HK-2 (cell line): ENCODE data around the gene FRMPD1.

ENCODE experiments used
- DNase-seq: peaks from one replicate; pipeline ENCODE4 v3.0.0-alpha.2; 2018; ENCODE audit not compliant: unreplicated experiment

The FRMPD1 gene

DNA sequence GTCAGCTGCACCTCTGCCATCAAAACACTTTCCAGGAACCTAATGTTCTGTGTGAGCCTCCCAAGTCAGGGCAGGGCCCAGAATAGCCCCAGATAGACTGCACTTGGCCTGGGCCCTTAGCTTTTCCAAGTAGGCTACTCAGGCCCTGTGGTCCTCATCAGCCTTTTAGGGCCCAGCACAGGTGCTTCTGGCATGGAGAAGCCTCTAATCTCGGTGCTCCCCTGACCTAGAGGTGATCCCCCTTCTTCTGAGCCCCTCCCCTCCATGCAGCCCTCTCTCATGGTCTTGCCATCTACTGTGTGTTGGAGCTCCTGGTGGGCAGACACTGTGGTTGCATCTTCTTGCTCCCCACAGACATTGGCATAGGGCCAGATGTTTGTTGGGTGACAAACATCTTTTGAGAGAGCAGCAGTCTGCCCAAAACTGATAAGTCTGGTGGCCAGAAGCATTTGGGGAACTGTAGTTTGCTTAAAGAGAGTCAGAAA, 28.1 kb downstream of the FRMPD1 start:
- DNase-seq, result no peak

DNA sequence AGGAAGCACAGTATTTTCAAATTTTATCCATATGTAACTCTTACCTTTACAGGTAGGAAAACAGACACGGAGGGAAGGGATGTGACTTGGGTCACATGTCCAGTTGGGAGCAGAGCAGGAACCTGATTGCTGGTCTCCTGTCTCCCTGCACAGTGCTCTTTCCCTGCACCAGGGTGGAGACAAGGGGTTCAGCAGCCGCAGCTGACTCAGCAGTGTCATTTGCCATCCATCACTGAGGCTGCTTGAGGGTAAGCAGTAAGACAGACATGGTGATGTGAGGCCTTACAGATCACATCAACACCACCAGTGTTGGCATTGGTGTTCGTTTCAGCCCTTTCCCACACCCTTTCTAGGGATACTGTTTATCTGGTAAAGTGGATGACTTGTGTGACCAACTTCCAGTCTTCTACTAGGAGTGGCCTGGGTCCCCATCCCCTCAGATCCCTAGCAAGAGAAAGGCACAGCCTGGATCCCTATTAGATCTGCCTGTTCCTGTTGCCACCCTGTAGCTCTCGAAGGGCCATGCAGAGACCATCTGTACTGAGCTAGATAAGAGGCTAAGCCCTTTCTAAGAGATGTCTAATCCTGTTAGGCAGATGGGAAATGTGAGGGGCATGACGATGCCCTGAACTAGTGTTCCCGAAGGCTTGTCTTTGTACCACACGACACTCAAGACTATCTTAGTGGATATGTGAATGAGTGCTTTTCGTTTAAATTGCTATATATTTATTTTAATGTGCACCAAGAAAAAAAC, 29.1 kb downstream of the FRMPD1 start:
- no peak for DNase-seq

DNA sequence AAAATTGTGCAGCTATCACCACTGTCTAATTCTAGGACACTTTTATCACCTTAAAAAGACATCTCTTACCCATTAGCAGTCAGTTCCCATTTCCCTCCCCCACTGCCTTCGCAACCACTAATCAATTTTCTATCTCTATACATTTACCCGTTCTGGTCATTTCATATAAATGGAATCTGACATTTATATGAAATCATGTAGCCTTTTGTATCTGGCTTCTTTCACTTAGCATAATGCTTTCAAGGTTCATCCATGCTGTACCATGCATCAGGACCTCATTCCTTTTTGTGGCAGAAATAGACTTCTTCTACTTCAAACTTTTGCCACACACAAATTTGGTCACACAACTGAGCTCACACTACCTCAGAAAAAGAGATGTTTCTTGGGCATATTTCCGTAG, 32.2 kb downstream of the FRMPD1 start:
- DNase-seq, result no peak

DNA sequence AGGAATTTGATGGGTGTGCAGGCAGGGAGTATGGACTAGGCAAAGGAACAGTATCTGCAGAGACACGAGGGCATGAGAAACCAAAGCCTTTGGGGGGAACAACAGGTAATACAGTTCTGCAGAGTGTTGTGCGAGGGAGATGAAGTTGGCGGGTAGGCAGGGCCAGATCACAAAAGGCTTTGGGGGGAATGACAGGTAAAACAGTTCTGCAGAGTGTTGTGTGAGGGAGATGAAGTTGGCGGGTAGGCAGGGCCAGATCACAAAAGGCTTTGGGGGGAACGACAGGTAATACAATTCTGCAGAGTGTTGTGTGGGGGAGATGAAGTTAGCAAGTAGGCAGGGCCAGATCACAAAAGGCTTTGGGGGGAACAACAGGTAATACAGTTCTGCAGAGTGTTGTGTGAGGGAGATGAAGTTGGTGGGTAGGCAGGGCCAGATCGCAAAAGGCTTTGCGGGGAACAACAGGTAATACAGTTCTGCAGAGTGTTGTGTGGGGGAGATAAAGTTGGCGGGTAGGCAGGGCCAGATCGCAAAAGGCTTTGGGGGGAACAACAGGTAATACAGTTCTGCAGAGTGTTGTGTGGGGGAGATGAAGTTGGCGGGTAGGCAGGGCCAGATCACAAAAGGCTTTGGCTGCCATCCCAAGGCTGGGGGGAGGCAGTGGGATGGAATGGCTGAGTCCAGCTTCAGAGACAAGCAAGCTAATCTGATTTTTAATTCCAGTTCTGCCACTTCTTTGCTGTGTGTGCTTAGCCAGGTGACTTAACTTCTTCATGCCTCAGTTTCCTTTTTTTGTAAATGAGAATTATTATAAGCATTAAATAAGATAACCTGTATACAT, 33.0 kb downstream of the FRMPD1 start:
- DNase-seq, result no peak

- no peak for DNase-seq
These were observed 42.0 kb downstream of the FRMPD1 start for GRCh38 chr9:37692622-37693221.

DNA sequence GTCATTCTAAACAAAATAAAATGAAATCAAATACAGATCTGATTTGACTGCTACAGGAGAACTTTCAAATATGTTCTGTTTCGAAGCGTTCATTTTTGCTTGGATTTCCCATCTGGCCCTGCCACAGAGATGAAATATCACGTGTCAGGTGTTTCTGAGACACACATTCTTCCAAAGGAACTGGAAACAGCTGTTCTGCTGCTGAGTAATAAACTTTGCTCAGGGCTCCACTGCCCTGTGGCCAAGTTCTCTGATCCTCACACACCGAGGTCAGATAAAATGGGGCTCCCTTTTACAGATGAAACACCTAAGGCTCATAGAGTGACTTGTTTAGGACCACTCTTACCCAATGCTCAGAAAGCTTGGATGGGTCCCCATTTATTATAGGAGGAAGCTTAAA, 42.5 kb downstream of the FRMPD1 start:
- DNase-seq, result no peak

DNA sequence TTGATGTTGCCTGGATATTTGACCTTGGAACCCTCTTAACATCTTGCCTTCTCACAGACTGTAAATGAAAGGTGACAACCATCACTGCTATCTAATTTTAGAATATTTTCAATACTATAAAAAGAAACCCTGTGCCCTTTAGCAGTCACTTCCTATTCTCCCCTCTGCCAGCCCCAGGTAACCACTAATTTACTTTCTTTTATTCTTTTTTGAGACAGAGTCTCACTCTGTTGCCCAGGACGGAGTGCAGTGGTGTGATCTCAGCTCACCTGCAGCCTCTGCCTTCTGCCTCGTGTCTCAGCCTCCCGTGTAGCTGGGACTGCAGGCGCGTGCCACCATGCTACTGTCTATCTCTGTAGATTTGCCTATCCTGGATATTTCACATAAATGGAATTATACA, 43.6 kb downstream of the FRMPD1 start:
- no peak for DNase-seq

DNA sequence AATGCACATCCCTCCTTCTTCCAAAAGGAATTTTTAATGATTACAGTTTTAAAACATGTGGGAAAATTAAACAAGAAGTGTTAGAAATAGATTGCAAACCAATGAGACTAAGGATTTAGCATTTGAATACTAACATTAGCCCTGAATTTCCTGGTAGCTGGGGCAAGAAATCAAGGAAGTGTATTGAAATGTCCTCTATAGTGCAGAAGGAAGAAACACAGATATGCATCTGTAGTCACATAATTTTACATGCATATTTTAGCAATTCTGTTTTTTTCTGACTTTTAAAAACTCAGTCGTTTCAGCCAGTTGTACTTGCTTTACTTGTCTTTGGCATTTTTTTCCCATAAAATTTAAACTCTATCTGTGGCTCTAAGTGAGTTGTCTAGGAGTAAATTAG, 45.8 kb downstream of the FRMPD1 start:
- no peak for DNase-seq

DNA sequence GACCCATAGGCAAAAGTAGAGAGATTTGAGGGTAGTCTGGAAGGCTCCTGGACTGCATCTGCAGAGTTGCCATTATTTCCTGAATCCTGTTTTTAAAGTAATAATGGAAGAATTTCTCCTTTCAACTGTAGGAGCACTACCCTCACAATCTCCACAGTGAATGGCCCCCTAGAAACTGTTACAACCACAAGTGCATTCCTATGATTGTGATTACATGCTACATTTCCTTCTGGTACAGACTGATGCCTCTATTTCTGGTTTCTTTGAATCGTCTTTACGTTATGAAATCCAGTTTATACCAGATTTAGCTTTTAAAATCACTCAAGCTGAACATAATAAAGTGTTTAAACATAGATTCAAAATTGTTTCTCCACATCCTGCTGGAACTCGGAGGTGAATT, 49.4 kb downstream of the FRMPD1 start:
- DNase-seq, result no peak

- no peak for DNase-seq
These were observed 50.1 kb downstream of the FRMPD1 start for GRCh38 chr9:37700900-37701299.

GRCh38 chr9:37705787-37706186, 55.0 kb downstream of the FRMPD1 start:
- DNase-seq, result no peak

- no peak for DNase-seq
These were observed 55.5 kb downstream of the FRMPD1 start for GRCh38 chr9:37706290-37706689.

GRCh38 chr9:37707748-37708147, 57.0 kb downstream of the FRMPD1 start:
- no peak for DNase-seq

DNA sequence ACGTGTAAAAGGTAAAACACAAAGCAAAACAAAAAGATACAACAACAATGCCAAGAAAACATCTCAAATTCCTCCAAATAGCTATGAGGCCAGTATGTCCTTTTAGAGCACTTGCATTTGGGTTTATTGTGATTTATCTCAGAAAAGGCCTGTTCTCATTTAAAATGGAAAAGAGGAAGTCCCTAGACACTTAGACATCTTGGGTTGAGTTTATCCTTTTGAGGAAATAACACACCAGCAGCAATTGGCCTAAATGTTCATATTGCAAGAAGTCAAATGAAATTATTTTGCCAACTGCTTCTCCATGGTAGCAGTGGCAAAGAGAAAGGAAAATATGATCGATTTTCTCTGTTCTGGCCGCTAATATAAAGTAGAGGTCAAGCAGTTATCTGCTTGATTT, 59.3 kb downstream of the FRMPD1 start:
- DNase-seq, result no peak

GRCh38 chr9:37715260-37715659, 64.5 kb downstream of the FRMPD1 start:
- DNase-seq, result no peak

DNA sequence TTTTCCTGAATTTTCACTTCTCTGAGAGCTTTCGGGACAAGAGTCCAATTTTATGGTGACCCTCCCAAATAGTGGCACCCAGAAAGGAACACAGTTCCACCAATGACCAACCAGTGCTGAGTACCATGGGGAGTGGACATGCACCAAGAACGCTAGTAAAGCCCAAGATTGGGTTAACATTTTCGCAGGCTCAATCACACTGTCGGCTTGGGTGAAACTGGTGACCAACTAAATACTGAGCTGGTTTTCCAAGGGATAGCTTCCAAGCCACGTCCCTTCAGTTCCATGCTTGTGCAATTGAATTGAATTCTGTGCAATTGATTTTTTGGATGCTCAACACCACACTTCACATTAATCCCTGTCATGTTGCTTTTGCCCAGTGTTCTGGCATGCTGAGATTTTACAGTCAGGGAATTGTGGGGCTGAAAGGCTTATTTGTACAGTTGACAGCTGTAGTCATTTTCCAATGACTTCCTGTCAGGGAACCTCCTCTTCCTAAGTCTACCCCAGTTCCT, 65.3 kb downstream of the FRMPD1 start:
- DNase-seq, result no peak

DNA sequence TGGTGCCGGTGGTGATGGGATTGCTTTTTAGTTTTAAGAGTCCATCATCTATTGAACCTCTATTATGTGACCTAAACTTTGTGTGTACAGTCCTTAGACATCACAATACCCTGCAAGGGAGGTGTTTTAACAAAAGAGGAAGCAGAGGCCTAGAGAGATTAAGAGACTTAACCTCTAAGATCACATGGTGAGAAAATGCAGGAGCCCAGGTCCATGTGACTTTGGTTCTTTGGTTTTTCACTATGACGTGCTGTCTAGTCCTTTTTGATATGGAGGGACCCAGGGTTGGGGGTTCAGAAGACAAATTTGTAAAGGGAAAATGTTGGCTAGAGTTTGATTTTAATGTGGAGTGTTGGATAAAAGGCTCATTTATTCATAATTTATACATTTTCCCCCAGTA, 68.8 kb downstream of the FRMPD1 start:
- no peak for DNase-seq

GRCh38 chr9:37727013-37727412, 76.3 kb downstream of the FRMPD1 start:
- DNase-seq, result no peak

GRCh38 chr9:37729499-37729898, 78.7 kb downstream of the FRMPD1 start:
- no peak for DNase-seq

DNA sequence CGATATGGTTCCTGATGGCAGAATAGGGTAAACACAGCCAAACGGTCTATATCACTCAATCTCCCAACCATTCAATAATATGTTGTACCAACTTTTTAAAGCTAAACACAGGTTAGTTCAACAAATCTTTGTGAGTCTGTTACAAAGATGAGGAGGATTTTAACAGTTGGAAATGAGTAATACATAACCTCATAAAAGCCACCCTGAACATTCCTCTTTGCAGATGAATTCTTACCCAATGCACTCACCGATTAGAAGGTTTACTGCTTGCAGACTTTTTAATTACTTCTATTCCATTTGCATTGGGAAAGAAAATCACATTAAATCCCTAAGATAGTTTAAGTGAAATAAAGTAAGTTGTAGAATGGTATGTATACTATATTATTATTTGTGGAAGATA, 79.5 kb downstream of the FRMPD1 start:
- no peak for DNase-seq

DNA sequence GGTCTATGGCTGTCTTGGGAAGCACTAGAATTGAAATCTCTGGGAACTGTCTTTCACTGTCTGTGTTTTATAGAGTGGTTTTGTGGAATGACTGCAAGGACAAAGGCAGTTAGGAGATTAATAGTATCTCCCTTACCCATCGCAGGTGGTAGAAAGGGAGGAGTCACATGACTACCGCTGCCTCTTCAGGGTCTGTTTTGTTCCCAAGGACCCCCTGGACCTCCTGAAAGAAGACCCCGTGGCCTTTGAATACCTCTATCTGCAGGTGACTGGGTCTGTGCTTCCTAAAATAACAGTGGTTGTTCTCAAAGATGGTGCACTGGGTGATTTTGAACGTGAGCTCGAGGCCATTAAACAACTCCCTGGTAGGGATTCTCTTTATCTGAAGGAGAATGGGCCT, 80.1 kb downstream of the FRMPD1 start:
- DNase-seq, result no peak

DNA sequence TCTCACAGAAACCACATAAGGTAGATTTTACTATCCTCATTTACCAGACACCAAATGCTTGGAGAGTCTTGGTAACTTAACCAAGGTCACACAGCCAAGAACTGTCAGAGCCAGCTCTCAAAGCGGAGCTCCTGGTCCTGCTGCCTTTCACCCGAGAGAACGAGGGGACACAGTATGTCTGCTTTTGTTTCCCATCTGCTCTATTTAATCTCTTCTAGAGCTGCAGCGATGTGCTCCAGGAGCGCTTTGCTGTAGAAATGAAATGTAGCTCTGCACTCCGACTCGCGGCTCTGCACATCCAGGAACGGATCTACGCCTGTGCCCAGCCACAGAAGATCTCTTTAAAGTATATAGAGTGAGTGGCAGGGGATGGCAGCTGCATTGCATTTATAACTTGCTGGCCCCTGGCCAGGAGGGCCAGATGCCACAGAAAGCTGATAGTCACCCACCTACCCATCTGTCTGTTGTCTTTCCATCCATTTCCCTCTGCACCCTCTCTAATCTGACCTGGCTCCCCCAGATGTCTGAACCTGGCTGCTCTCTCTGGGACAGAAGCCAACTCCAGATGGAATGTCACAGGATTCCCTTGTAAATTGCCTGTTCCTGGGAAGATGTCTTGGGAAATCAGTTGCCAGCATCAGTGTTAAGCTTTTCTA, 81.5 kb downstream of the FRMPD1 start:
- no peak for DNase-seq
